NCI-H446 (cell line): Measurements from ENCODE around the gene C14orf180.

ENCODE experiments used
- DNase-seq, 2 experiments: peaks; one replicate each; lab custom pipeline; 2025; lab: John Stamatoyannopoulos, UW

Gene C14orf180

DNA sequence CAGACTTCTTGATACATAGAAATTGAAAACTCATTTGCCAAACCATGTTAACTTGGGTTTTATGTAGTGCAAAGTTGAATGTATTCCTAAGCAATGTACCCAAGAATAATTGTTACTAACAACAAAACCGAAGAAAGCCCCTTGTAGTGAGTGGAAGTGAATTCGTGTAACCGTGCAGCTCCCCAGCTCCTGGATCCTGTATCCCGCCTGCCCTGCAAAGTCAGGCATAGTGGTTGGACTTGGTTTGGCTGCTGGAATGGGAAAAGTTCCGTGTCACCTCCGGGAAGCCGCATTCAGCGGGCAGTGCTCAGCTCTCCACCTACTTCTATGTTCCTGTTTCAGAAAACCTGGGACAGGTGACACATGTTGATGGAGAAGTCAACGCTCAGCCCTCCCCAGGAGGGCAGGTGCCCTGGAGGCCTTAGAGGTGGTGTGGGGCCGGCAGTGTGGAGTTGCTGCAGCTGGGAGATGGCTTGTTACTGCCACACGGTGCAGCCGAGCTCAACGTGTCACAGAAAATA, 29.2 kb upstream of the C14orf180 start:
- DNase-seq = no peak

DNA sequence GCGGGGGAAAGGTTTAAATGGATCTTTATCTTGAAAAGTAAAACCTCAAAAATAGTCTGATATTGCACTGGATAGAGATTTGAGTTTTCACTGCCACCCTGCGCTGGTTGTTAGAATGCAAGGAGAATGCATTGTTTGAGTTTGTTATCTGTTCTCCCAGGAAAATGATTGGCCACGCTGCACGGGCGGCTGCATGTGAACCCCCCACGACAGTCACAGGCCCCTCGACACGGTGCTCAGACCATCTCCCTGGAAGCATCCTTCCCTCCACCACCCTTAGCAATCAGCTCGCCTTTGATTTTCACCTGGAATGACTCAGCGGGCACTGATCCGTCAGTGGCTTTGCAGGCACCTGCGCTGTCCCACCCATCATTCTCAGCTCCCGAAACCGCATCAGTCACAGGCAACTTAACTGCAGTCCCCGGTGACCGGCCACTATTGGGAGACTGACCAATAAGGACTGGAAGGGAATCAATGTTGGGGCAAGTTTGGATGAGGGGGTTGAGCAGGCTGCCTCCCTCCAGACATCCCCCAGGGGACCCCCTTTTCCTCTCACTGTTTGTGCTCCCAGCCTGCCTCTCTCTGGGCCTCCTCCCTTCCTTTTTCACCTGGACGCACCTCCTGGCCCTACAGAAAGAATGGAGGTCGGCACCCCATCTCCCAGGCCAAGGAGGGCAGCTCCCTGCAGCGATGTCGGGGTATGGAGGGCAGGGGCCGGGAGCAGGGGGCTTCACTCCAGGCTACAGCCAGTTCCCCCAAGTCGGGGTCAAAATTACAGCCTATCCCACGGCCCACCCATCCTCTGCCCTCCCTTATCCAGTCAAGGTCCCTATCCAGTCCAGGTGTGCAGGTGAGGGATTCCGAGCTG, 28.5 kb upstream of the C14orf180 start:
- no peak for DNase-seq

DNA sequence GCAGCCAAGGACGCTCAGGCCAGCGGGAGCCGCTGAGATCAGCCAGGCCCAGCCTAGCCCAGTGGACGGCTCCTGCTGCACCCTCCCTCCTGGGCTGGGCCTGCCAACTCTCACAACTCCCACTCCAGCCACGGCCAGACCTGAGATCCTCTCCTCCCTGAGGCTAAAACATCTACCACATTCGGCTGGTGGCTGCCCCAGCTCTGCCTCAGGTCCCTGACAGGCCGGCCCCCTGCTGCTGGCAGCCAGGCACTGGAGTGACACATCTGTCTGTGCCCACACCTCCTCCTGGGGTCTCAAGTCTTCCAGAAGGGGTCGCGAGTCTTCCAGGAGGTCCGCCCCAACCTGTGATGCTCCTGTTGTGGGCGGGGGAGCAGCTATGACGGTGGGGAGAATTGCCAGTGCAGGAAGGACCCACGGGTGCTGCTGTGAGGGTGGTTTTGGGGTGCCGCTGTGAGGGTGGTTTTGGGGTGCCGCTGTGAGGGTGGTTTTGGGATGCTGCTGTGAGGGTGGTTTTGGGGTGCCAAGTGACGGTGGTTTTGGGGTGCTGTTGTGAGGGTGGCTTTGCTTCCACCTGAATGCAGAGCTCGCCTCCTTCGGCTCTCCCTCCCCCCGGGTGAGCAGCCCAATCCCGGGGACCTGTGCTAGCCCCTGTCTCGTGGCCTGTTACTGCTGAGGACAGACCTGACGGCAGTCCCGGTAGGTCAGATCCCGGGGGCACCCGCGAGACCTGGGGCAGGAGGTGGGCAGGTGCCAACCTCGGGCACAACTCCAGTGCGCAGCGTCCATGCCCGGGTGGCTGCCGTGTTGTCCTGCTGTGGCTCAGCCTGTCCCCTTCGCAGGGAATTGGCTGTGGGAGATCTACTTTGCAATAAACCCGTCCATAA, 27.5 kb upstream of the C14orf180 start:
- DNase-seq = no peak

DNA sequence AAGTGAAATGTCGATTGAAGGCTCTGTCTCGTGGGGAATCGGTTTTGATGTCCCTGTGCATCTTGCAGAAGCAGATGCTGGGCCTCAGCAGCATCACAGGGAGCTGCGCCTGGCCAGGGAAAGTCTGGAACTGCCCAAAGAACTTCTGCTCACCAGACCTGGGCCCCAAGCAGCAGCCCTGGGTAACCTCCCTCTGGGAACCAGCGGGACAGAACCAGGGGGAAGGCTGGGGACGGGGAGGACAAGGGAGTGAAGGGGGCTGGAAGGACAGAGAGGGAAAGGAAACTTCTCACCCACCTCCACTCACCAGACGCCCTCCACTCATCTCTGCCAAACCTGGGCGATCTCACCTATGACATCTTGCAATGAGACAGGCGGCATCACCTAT, 26.8 kb upstream of the C14orf180 start:
- DNase-seq = no peak

DNA sequence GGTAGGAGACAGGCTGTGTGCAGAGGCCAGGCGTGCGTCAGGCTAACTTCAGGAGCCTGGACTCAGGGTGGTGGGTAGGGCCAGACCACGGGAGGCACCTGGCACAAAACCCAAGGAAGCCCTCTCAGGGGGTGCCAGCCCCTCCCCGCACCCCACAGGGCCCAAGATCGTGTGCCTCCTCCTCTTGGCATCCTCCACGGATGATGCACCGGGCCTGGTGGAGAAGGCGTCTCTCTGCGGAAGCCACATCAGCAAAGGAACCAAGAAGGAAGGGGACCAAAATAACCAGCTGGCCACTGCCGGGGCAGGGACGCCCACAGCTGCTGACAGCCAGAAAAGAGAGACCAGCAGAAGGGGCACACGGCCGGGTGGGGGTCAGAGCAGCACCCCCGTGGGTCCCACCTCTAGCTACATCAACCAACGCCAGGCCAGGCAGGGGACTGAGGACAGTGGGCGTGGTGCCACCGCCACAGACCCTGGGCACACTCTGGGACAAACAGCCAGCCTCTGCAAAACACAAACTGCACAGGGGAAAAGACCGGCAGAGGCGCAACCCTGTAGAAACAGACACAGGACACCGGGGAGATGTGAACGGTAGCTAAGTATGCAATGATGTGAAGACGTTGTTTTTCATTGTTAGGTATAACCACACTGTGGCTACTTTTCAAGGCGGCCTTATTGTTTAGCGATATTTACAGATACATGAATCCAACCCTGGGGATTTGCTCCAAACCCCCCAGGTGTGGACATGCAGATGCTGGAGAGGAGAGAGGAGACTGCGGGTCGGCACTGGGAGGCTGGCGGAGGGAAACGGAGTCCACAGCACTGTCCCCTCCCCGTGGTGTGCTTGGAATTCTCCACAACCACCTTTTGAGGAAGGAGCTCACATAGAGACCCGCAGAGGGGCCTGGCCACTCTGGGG, 26.1 kb upstream of the C14orf180 start:
- DNase-seq = no peak

DNA sequence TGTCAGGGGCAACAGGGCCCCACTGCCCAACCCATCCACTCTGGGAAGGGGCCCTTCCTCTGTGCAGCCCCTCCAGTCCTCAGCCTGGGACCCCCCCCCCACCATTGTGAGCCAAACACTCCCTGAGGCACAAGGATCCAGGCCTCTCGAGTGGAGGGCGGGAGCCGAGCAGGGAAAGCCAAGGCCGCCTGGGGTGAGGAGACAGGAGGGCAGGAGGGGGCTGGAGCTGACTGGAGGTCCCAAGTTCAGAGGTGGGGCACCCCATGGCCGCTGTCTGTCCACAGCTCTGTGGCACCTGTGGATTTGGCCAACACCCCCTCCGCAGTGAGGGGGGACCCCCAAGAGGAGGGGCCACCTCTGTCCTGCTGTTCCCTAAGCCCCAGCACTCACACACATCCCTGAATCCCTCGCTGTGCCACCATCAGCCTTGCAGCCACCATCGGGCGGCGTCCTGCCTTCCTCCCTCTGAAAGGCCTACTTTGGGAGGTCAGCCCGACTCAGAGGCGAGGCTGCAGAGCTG, 25.4 kb upstream of the C14orf180 start:
- no peak for DNase-seq

DNA sequence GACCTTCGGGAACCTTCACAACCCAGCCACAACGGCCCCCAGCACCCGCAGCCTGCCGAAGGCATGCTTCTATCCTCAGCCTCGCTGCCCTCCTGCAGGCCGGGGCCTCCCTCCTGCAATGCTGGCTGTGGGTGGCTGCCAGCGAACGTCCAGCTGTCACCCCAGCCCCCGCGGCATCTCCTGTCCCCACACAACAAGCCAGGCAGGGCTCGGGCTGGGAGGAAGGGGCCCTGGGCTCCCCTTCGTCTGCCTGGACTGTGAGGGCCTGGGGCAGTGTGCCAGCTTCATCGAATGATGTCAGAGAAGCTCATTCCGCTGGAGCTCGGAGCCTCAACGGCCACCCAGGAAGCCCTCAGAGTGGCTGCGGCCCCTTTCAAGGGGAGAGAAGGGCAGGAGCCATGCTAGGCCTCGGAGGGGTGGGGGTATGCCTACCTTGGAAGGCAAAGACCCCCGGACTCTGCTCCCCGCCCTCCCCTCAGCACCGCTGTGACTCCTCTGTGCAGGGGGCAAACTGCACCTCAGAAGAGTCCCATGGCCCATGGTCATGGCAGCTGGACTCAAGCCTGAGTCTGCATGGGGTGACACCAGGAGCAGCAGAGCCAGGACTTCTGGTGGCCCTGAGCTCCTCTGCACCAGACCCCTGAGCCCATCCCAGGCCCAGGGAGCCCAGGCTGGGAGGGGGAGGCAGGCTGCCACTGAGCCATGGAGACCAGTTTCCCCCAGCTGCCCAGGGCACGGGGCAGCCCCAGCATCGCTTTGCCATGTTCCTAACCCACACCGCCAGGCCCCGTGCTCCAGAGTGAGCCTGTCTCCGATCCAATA, 24.7 kb upstream of the C14orf180 start:
- peak; percentile 71 to 86 for DNase-seq

DNA sequence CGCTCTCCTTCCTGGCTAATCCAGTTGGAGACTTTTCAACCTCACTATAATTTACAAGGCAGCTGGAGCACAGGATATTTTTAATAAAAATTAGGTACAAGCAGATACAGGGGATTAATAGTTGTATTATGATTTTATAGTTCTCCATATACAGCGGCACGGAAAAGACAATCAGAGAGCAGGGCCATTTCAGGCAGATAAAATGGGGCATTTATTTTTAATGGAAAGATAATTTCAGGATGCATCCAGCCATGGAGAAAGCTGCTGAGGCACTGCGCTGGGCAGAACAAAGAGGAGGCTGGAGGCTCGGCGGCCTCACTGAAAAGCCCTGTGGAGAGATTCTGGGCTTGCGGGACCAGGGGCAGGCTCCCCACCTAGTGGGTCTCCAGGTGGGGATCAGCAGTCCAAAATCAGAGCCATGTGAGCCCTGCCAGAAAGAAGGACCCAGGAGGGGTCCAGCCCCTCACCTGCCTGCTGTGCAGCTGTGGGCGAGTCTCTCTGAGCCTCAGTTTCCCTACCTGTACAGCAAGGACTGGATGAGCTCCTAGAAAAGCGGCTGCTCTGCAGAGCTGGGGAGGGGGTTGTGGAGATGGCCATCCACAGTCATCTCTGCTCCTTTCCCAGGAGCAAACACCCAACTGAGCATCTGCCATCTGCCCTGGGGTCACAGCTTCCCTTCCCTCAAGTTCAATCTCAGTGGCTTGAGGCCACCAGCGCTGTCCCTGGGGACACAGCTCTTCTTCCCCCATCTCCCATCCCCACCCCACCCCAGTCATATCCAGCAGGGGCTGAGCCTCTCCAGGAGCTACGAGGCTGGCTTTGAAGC, 23.9 kb upstream of the C14orf180 start:
- no peak for DNase-seq

DNA sequence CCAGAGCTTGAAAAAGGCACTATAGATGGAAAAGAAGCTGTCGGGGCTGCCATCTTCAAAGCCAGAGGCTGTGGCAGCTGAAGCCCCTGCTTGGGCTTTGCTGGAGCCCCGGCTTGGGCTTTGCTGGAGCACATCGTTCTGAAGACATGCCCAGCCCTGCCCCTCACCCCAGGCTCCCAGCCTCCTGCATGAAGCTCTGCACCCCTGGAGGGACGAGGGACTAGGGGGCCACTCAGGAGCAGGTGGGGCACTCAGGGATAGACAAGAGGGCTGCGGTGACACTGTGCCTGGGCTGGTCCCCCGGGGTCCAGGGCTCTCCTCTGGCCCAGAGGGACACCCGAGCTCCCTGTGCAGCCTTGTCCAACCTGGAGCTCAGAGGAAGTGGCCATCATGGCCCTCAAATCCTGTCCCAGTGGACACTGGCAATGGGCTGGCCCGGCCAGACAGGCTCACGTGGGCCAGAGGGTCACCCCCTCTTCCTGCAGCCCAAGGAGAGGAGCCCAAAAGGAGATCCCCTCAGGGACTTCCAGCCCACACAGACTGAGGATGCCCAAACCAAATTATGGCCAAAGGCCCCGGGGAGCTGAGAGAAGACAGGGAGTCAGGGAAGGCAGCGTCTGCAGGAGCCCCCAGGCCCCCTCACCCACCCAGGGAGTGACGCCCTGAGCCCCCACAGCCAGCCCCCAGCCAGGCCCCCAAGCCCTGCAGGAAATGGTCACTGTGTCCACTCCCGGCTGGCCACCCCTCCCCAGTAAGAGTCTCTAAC, 23.1 kb upstream of the C14orf180 start:
- DNase-seq = no peak

DNA sequence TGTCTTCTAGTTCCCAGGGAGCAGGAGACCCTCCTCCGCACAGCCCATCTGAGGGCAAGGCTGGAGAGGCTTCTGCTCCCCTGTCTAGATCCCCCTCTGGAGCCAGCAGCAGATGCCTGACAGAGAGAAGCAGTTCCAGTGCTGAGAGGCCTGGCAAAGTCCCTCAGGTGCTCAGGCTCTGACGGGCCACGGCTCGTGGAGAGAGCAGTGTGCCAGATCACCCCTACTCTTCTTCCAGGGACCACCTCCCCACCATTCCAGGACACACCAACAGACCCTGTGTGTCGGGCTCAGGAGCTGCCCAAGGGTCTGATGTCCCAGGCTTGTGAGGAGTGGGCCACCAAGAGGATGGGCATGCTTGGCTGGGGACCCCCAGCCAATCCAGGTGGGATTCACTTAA, 22.5 kb upstream of the C14orf180 start:
- no peak for DNase-seq

DNA sequence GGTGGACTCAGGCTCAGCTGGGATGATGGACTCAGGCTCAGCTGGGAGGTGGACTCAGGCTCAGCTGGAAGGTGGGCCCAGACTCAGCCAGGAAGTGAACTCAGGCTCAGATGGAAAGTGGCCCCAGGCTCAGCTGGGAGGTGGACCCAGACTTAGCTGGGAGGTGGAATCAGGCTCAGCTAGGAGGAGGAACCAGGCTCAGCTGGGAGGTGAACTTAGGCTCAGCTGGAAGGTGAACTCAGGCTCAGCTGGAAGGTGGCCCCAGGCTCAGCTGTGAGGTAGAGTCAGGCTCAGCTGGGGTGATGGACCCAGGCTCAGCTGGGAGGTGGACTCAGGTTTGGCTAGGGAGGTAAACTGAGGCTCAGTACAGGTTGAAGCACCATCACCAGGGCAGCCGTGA, 21.8 kb upstream of the C14orf180 start:
- DNase-seq = no peak

DNA sequence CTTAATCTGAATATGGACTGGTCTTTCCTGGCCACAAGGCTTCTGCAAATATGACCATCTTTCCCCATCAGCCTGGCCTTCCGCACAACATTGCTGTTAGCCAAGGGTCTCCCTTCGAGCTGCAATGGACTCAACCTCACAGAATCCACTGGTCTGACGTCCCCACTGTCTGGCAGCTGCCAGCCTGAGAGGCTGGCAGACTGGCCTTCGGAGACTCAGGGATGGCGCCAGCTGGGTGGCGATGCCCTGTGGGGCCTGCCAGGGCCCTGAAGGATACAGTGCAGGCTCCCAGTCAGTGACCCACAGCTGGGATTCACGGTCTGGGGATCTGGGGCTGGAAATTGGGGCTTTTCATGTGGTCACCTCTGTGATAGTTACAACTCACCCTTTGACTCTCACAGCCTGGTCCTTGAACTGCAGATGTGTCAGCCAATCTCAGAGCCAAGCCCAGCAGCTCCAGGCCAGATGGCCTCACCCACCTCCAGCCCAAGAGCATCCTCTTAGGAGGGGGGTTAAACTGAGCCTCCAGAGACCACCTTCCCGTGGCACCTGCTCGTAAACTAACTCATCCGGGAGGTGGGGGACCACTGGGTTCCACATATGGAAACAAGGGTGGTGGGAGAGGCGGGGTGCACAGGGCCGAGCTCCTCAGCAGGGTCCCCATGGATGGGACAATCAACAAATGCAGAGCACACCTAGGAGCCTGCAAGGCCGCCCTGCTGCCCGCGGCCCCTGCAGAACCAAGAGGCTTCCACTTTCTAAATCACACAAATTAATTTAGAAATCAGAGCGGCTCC, 21.1 kb upstream of the C14orf180 start:
- peak in 1 of 2 experiments; percentile 48 for DNase-seq

DNA sequence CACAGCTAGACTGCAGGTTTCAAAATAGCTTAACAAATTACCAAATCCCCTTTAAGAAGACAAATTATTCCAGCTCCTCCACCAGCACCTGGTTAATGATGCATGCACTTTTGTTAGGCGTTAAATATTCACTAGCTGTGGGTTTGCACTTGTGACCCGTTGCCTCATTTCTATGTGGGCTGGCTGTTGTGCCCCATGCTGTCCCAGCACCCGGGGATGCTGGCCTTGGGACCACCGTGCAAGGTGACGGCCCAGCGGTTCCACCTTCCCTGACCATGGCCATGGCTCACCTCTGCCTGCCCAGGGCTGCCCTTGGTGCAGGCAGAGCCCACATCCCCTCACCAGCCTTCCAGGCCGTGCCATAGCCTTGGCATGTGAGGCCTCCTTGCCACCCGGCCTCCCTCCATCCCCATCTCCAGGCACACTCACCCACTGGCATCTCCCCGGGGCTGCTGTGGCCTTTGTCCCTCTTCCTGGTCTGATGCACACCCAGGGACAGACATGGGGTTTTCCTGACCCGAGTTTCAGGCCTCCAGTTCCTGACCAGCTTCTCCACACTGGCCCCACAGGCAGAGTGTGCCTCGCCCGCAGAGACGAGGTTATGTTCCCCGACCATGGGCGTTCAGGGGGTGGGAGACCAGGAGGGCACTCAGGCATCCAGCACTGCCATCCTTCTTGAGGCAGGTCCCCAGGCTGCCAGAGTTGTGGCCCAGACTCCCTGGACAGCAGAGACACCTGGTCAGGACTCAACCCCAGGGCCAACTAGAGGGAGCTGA, 20.3 kb upstream of the C14orf180 start:
- no peak for DNase-seq

DNA sequence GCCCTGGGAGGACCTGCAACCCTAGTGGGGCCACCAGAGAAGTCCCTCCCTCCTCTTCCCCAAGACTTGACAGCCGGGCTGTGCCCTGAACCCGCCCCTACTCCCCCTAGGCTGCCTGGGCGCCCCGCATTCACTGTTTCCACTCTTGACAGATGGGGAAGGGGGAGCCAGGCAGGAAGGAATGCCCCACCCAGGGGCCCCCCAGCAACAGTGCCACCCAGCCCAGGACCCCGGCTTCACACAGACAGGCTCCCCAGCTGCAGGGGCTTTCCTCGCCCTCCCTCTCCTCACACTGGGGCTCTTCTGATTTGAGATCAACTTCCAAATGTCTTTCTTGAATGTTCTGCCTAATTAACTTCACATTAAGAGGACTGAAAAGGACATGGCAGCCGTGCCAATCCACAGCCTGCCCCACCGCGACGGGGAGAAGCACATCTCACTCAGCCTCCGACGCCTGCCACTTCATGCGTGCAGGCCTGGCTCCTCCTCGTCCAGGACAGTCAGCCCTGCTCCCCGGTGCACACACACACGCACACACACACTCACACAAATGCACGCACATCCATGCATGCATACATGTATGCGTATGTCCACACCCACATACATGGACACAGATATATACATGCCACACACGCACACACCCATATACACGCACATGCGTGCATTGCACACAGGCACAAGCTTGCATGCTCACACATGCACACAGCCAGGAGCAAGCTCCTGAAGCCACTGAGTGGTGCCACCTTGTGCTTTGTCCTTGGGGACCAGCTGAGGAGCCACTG, 19.6 kb upstream of the C14orf180 start:
- peak; percentile 39 to 65 for DNase-seq

DNA sequence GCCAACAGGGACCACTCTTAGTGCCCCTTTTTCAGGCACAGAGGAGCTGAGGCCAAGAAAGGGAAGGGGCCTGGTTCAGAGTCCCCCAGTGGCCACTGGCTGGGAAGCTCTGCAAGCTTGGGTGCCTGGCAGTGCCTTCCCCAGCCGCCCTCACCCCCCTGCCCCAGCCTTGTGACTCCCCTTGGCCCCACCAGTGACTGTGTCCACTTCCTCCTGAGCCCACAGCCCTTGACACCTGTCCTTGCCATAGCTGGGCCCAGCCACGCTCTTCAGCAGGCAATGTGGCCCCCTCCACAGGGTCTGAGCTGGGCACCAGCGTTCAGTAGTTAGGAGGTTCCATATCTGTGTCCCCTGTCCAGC, 19.0 kb upstream of the C14orf180 start:
- DNase-seq = no peak

DNA sequence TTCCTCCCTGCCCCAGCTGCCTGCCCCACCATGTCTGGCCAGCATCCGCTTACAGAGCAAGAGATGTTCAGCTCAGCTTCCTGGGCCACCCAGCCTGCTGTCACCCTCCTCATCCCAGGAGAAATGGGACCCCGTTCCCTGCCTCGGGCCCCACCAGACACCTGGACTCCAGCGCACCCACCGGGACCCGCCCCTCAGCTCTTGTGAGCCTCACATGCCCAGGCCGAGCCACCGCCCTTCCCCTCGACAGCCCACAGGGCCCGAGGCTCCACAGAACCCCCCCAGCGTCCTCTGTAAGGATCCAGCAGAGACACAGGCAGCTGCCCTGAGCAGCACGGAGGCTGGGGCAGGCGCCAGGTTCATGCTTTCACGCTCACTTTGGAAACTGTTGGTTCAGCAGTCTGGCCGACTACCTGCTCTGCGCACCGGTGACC, 18.4 kb upstream of the C14orf180 start:
- DNase-seq = peak in 1 of 2 experiments; percentile 45
